IMR-90 (cell line): Measurements from ENCODE around the gene RPS24. TPM values are rescaled to one million over a fixed set of nuclear protein-coding genes. Genes with fewer than 3 reads are reported as not detected.

Experiments used
- ATAC-seq: fragments of 200-7000 bp; cut with Tn5 transposase; 2 replicates; pipeline ENCODE4 v1.9.1; 2020; ENCODE audit warnings: low read depth, mild to moderate bottlenecking, moderate library complexity
- BruUV-seq: library from RNA; stranded (reverse); fragments of 400-500 nt; replicated peaks from 2 replicates; lab custom pipeline; 2021; lab: Mats Ljungman, UMichigan
- CTCF ChIA-PET: fragments of 300-600 bp; formaldehyde crosslinking; extraction: SDS; loops from one replicate; lab custom pipeline; 2021; ENCODE audit warnings: antibody characterized with exemption; lab: Yijun Ruan, JAX
- POLR2A ChIA-PET: fragments of 300-600 bp; sonication (Branson Sonifier 250); formaldehyde crosslinking; loops from one replicate; lab custom pipeline; 2022; ENCODE audit warnings: antibody characterized with exemption; ENCODE audit not compliant: unreplicated experiment; lab: Charles Lee
- DNase-seq: peaks from one replicate; pipeline ENCODE4 v3.0.0; 2013
- H2AFZ ChIP-seq: replicated peaks from 2 replicates; pipeline ENCODE3; 2013; ENCODE audit warnings: low read length, mild to moderate bottlenecking; ENCODE audit not compliant: poor library complexity
- H2AK5ac ChIP-seq: 2 replicates; pipeline ENCODE4 v1.6.1; 2013; ENCODE audit warnings: low read depth, low read length, inconsistent platforms
- H2AK9ac ChIP-seq: replicated peaks from 2 replicates; pipeline ENCODE3; 2013; ENCODE audit warnings: mild to moderate bottlenecking, low read depth, low read length, moderate library complexity; ENCODE audit not compliant: poor library complexity
- H2BK120ac ChIP-seq: 2 replicates; pipeline ENCODE4 v1.6.1; 2013; ENCODE audit warnings: low read depth, low read length, inconsistent platforms
- H2BK15ac ChIP-seq: 3 replicates; pipeline ENCODE4 v1.6.1; 2013; ENCODE audit warnings: low read depth, low read length, inconsistent platforms
- H2BK20ac ChIP-seq: 2 replicates; pipeline ENCODE4 v1.6.1; 2013; ENCODE audit warnings: low read depth, mild to moderate bottlenecking, inconsistent platforms, low read length, moderate library complexity
- H2BK5ac ChIP-seq: 2 replicates; pipeline ENCODE4 v1.6.1; 2013; ENCODE audit warnings: mild to moderate bottlenecking, low read depth, low read length, inconsistent platforms; ENCODE audit not compliant: poor library complexity, severe bottlenecking
- H3K14ac ChIP-seq: replicated peaks from 2 replicates; pipeline ENCODE4 v1.6.1; 2013; ENCODE audit warnings: low read depth, low read length, inconsistent platforms
- H3K18ac ChIP-seq: 2 replicates; pipeline ENCODE4 v1.6.1; 2013; ENCODE audit warnings: low read depth, low read length, control low read depth
- H3K23ac ChIP-seq: 2 replicates; pipeline ENCODE4 v1.6.1; 2013; ENCODE audit warnings: low read depth, low read length, inconsistent platforms
- H3K27ac ChIP-seq: 2 replicates; pipeline ENCODE4 v1.5.1; 2013; ENCODE audit warnings: mild to moderate bottlenecking, control low read depth, low read length; ENCODE audit not compliant: insufficient read depth
- H3K27me3 ChIP-seq: 2 replicates; pipeline ENCODE4 v1.6.1; 2013; ENCODE audit warnings: low read length; ENCODE audit not compliant: control insufficient read depth, insufficient read depth
- H3K36me3 ChIP-seq: 2 replicates; pipeline ENCODE4 v1.6.1; 2013; ENCODE audit warnings: low read length, mixed read lengths; ENCODE audit not compliant: control insufficient read depth, insufficient read depth
- H3K4ac ChIP-seq: 2 replicates; pipeline ENCODE4 v1.6.1; 2013; ENCODE audit warnings: low read depth, low read length, inconsistent platforms
- H3K4me1 ChIP-seq: 2 replicates; pipeline ENCODE4 v1.6.1; 2013; ENCODE audit warnings: low read length, mixed read lengths; ENCODE audit not compliant: control insufficient read depth, insufficient read depth
- H3K4me2 ChIP-seq: 2 replicates; pipeline ENCODE4 v1.6.1; 2013; ENCODE audit warnings: low read depth, mild to moderate bottlenecking, control low read depth, low read length, moderate library complexity
- H3K4me3 ChIP-seq: 2 replicates; pipeline ENCODE4 v1.5.1; 2013; ENCODE audit warnings: low read depth, mild to moderate bottlenecking, control low read depth, low read length, moderate library complexity; ENCODE audit not compliant: insufficient read depth
- H3K56ac ChIP-seq: 2 replicates; pipeline ENCODE4 v1.6.1; 2013; ENCODE audit warnings: low read length, inconsistent platforms; ENCODE audit not compliant: insufficient read depth; ENCODE audit errors: extremely low read depth
- H3K79me1 ChIP-seq, 2 experiments: 2 replicates each; pipeline ENCODE4 v1.6.1; 2013; ENCODE audit warnings: low read length in 2 of 2, inconsistent platforms in 1 of 2, low read depth in 1 of 2
- H3K9ac ChIP-seq: 2 replicates; pipeline ENCODE4 v1.6.1; 2013; ENCODE audit warnings: low read depth, low read length, control low read depth
- H3K9me1 ChIP-seq: 2 replicates; pipeline ENCODE4 v1.6.1; 2013; ENCODE audit warnings: low read length, inconsistent platforms; ENCODE audit not compliant: insufficient read depth
- H3K9me3 ChIP-seq: 2 replicates; pipeline ENCODE4 v1.6.1; 2013; ENCODE audit warnings: low read length; ENCODE audit not compliant: control insufficient read depth, insufficient read depth
- H4K20me1 ChIP-seq: 2 replicates; pipeline ENCODE4 v1.6.1; 2013; ENCODE audit warnings: low read length, inconsistent platforms; ENCODE audit not compliant: insufficient read depth
- H4K5ac ChIP-seq: 2 replicates; pipeline ENCODE4 v1.6.1; 2013; ENCODE audit warnings: mild to moderate bottlenecking, low read depth, low read length, control low read depth
- H4K8ac ChIP-seq, 2 experiments: 2 replicates each; pipeline ENCODE4 v1.6.1; 2013; ENCODE audit warnings: low read depth in 2 of 2, low read length in 2 of 2, control low read depth in 1 of 2, inconsistent platforms in 1 of 2
- H4K91ac ChIP-seq: 2 replicates; pipeline ENCODE4 v1.6.1; 2013; ENCODE audit warnings: low read depth, low read length, inconsistent platforms; ENCODE audit not compliant: insufficient read depth
- MAFK ChIP-seq: IDR thresholded peaks from 2 replicates; pipeline ENCODE4 v1.6.1; 2012; ENCODE audit warnings: low read depth, low read length, improper control_type of control experiment
- MAZ ChIP-seq: IDR thresholded peaks from 2 replicates; pipeline ENCODE4 v1.6.1; 2012; ENCODE audit warnings: low read depth, mild to moderate bottlenecking, low read length, improper control_type of control experiment, moderate library complexity, borderline replicate concordance
- RFX5 ChIP-seq: IDR thresholded peaks from 2 replicates; pipeline ENCODE4 v1.8.0; 2012; ENCODE audit warnings: low read depth, mild to moderate bottlenecking, low read length, moderate library complexity
- WGBS, 2 experiments: methylation state at CpG; one replicate each; pipeline versions ENCODE4 v1.1.5 to v1.1.7; 2013; ENCODE audit warnings: missing lambda C conversion rate in 2 of 2; ENCODE audit not compliant: insufficient read length in 1 of 2; ENCODE audit errors: extremely low coverage in 2 of 2; 5-methylcytosine and 5-hydroxymethylcytosine counted together
- dilution Hi-C: fragments of 300-500 bp; cut with HindIII; formaldehyde crosslinking; loops from one replicate; pipeline ENCODE4 v1.14.3; 2018; ENCODE audit warnings: low sequenced_read_pairs; ENCODE audit not compliant: unreplicated experiment
- in situ Hi-C: fragments of 300-500 bp; cut with MboI; formaldehyde crosslinking; loops from 3 replicates; pipeline ENCODE4 v1.14.3; 2019; ENCODE audit warnings: low sequenced_read_pairs, inconsistent platforms, mixed read lengths
- intact Hi-C: fragments of 100-400 bp; cut with micrococcal nuclease; formaldehyde crosslinking; loops from 2 replicates; pipeline ENCODE4 v1.10.0; 2022
- polyA plus RNA-seq, 3 experiments: library from polyadenylated mRNA; depleted of rRNA; stranded (reverse); fragments of >200 nt; gene quantifications; 2 replicates each; pipeline ENCODE4 v1.2.3, GENCODE V29; 2012; ENCODE audit warnings: low replicate concordance in 1 of 3
- total RNA-seq: library from RNA; depleted of rRNA; stranded (reverse); fragments of >200 nt; gene quantifications from 2 replicates; pipeline ENCODE4 v1.2.3, GENCODE V29; 2012
- TF ChIP-seq, protein P1 (sequence below): conservative IDR thresholded peaks from 2 replicates; pipeline ENCODE4 v1.5.1; 2012; ENCODE audit warnings: mild to moderate bottlenecking, low read depth, low read length, improper control_type of control experiment

RPS24 gene
- total and polyA plus RNA-seq, 2 of the 4 experiments (the other 2 are of a cell fraction) = 1,664 to 4,721 TPM

DNA sequence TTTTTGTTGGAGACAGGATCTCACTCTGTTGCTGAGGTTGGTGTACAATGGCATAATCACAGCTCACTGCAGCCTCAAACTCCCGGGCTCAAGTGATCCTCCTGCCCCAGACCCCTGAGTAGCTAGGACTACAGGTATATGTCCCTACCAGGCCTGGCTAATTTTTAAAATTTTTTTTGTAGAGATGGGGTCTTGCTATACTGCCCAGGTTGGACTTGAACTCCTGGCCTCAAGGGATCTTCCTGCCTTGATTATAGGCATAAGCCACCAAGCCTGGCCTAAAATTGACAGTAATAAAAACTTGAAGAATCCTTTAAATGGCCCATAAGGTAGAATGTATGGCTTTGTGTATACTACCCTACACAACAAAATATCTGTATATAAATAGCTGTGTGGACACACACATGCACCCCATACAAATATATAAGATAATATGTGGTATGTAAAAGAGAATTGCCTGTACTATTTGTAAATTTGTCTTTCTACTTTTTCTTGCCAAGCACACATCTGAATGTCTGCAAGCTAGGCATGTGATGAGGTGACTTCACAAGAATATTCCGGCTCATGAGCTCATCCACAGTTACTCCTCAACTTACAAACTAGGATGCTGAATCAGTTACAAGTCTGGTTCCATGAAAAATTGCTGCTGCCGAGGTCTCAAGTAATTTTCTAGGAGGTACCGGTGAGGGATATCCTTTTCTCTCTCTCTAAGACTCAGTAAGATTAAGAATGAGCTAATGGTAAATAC, 30.9 kb upstream of the RPS24 start:
- H3K4me2 ChIP-seq = no peak overlapping the region
- dilution Hi-C loops = no loop called here
- H2BK120ac ChIP-seq = no peak overlapping the region
- no peak overlapping the region for H2BK5ac ChIP-seq
- no peak overlapping the region for H2AK9ac ChIP-seq
- no peak for TF ChIP-seq MAZ
- TF ChIP-seq MAFK = no peak
- TF ChIP-seq RFX5 = no peak
- TF ChIP-seq, protein P1, sequence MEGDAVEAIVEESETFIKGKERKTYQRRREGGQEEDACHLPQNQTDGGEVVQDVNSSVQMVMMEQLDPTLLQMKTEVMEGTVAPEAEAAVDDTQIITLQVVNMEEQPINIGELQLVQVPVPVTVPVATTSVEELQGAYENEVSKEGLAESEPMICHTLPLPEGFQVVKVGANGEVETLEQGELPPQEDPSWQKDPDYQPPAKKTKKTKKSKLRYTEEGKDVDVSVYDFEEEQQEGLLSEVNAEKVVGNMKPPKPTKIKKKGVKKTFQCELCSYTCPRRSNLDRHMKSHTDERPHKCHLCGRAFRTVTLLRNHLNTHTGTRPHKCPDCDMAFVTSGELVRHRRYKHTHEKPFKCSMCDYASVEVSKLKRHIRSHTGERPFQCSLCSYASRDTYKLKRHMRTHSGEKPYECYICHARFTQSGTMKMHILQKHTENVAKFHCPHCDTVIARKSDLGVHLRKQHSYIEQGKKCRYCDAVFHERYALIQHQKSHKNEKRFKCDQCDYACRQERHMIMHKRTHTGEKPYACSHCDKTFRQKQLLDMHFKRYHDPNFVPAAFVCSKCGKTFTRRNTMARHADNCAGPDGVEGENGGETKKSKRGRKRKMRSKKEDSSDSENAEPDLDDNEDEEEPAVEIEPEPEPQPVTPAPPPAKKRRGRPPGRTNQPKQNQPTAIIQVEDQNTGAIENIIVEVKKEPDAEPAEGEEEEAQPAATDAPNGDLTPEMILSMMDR = no peak
- WGBS, 2 experiments = 100% methylated on average over 1 of the region's 4 CpGs; no CpG with 5 or more reads in 1 of the 2 experiments
- no peaks in the 10 kb centered on the region for H3K27me3 ChIP-seq
- H3K4me3 ChIP-seq = no peak overlapping the region
- no peak overlapping the region for H2BK15ac ChIP-seq
- in situ Hi-C loops = no loop called here
- no peaks in the 10 kb centered on the region for H3K4me1 ChIP-seq
- CTCF ChIA-PET = interaction anchor here (0.9 kb wide), 1 partner anchor 11 kb away, joined by 3 read pairs; no protein-coding TSS in a partner anchor
- no peaks in the 10 kb centered on the region for H3K9me3 ChIP-seq
- H4K91ac ChIP-seq = no peak overlapping the region
- no TSS peak for BruUV-seq
- H3K4ac ChIP-seq = no peak overlapping the region
- H4K5ac ChIP-seq = no peak overlapping the region
- no peak overlapping the region for H2AK5ac ChIP-seq
- intact Hi-C loops = no loop called here
- H4K8ac ChIP-seq = no peak overlapping the region
- no peaks in the 10 kb centered on the region for H3K9me1 ChIP-seq
- H2AFZ ChIP-seq = no peak overlapping the region
- H3K56ac ChIP-seq = no peak overlapping the region
- ATAC-seq (no peak), DNase-seq (peak; percentile 9)
- no peak overlapping the region for H3K14ac ChIP-seq
- H3K27ac ChIP-seq = no peak overlapping the region
- H3K9ac ChIP-seq = no peak overlapping the region
- H2BK20ac ChIP-seq = no peak overlapping the region
- POLR2A ChIA-PET = no interaction called here
- H4K20me1 ChIP-seq = no peaks in the 10 kb centered on the region
- peaks cover 55% of the 10 kb centered on the region for H3K36me3 ChIP-seq
- H3K23ac ChIP-seq = no peak overlapping the region
- H3K79me1 ChIP-seq = no peaks in the 10 kb centered on the region; a peak in 2 of 4 replicates
- H3K18ac ChIP-seq = no peak overlapping the region
